Right atrium auricular region (tissue), 2 donors: ENCODE results near the gene HMCN1. TPM values are rescaled to one million over a fixed set of nuclear protein-coding genes. Genes with fewer than 3 reads are reported as not detected.
"Not testable (repeated sequence)": the region's sequence is repeated elsewhere in the genome, so short reads cannot be mapped to it uniquely, and the experiment has no call there.

Source experiments
- DNase-seq: peaks from one replicate; pipeline ENCODE4 v3.0.0-alpha.2; 2019; ENCODE audit warnings: low spot score
- H3K27ac ChIP-seq, 2 donors: fragments of 200-600 bp; sonication (generic); 1 replicate in 1 of 2; 2 replicates in 1 of 2; pipeline ENCODE4 v1.5.1; 2016 to 2019
- H3K27me3 ChIP-seq, 2 donors: fragments of 200-600 bp; sonication (generic); one replicate each; pipeline versions ENCODE4 v1.5.1 to v1.6.0; 2017 to 2019
- H3K36me3 ChIP-seq: fragments of 200-600 bp; sonication (generic); one replicate; pipeline ENCODE4 v1.5.1; 2016
- H3K4me1 ChIP-seq, 2 donors: fragments of 200-600 bp; sonication (generic); one replicate each; pipeline versions ENCODE4 v1.5.1 to v1.6.0; 2017 to 2019
- H3K4me3 ChIP-seq, 2 donors: fragments of 200-600 bp; sonication (generic); 1 replicate in 1 of 2; 2 replicates in 1 of 2; pipeline ENCODE4 v1.5.1; 2017 to 2019; ENCODE audit warnings: mild to moderate bottlenecking in 1 of 2, moderate library complexity in 1 of 2
- H3K9me3 ChIP-seq, 2 donors: fragments of 200-600 bp; sonication (generic); one replicate each; pipeline ENCODE4 v1.5.1; 2019
- CTCF ChIP-seq, 2 donors: fragments of 200-600 bp; sonication (generic); IDR thresholded peaks; one replicate each; pipeline ENCODE4 v1.5.1; 2019; ENCODE audit warnings: antibody characterized with exemption in 2 of 2
- total RNA-seq, 2 donors: library from RNA; depleted of rRNA; stranded (reverse); fragments of >200 nt; gene quantifications; one replicate each; pipeline ENCODE4 v1.1.0, GENCODE V29; 2016

HMCN1 gene
- total RNA-seq, 2 donors from 2014 or later, result 14.8 to 20.2 TPM

- H3K27me3 ChIP-seq, result no peaks in the 10 kb centered on the region
- no peak for TF ChIP-seq CTCF (IDR thresholded peaks at IDR 0.05)
- H3K9me3 ChIP-seq, result no peaks in the 10 kb centered on the region
- DNase-seq, result no peak
- no peak overlapping the region for H3K27ac ChIP-seq
- H3K4me1 ChIP-seq, result peaks cover 0 to 36% of the 10 kb centered on the region in 2 donors
- H3K4me3 ChIP-seq, result no peak overlapping the region
- no peaks in the 10 kb centered on the region for H3K36me3 ChIP-seq
Observed at GRCh38 chr1:185792040-185792439, 57.8 kb downstream of the HMCN1 start.

GRCh38 chr1:185794495-185794894 lies 60.3 kb downstream of the HMCN1 start:
- H3K27me3 ChIP-seq, H3K9me3 ChIP-seq, H3K36me3 ChIP-seq, DNase-seq, H3K27ac ChIP-seq, H3K4me3 ChIP-seq: not testable (repeated sequence)
- H3K4me1 ChIP-seq, result peaks cover 0 to 13% of the 10 kb centered on the region in 2 donors

GRCh38 chr1:185795181-185795580 lies 61.0 kb downstream of the HMCN1 start:
- H3K36me3 ChIP-seq, result no peaks in the 10 kb centered on the region
- peaks cover 0 to 6% of the 10 kb centered on the region in 2 donors for H3K4me1 ChIP-seq
- H3K9me3 ChIP-seq, result peaks cover 0 to 5% of the 10 kb centered on the region in 2 donors
- no peak for DNase-seq
- TF ChIP-seq CTCF (IDR thresholded peaks at IDR 0.05), result no peak
- H3K27ac ChIP-seq, result no peak overlapping the region
- H3K27me3 ChIP-seq, result no peaks in the 10 kb centered on the region
- H3K4me3 ChIP-seq, result no peak overlapping the region

GRCh38 chr1:185798505-185798904 lies 64.3 kb downstream of the HMCN1 start:
- no peak overlapping the region for H3K27ac ChIP-seq
- no peak overlapping the region for H3K4me3 ChIP-seq
- TF ChIP-seq CTCF (IDR thresholded peaks at IDR 0.05), result no peak
- H3K27me3 ChIP-seq, result no peaks in the 10 kb centered on the region
- no peak for DNase-seq
- peaks cover 0 to 5% of the 10 kb centered on the region in 2 donors for H3K9me3 ChIP-seq
- no peaks in the 10 kb centered on the region for H3K36me3 ChIP-seq
- no peaks in the 10 kb centered on the region for H3K4me1 ChIP-seq

GRCh38 chr1:185803241-185803640 lies 69.0 kb downstream of the HMCN1 start:
- Histone ChIP-seq H3K36me3 (no peaks in the 10 kb centered on the region), H3K27ac (no peak overlapping the region), H3K9me3 (peaks cover 0 to under 1% of the 10 kb centered on the region in 2 donors), H3K27me3 (no peaks in the 10 kb centered on the region), H3K4me1 (no peaks in the 10 kb centered on the region), H3K4me3 (no peak overlapping the region)
- DNase-seq, result no peak
- TF ChIP-seq CTCF (IDR thresholded peaks at IDR 0.05), result no peak

GRCh38 chr1:185804206-185804605 lies 70.0 kb downstream of the HMCN1 start:
- Histone ChIP-seq H3K36me3 (no peaks in the 10 kb centered on the region), H3K27me3 (no peaks in the 10 kb centered on the region), H3K27ac (no peak overlapping the region), H3K4me3 (no peak overlapping the region), H3K9me3 (no peaks in the 10 kb centered on the region), H3K4me1 (no peaks in the 10 kb centered on the region)
- no peak for DNase-seq
- TF ChIP-seq CTCF (IDR thresholded peaks at IDR 0.05), result no peak
